Ishikawa (cell line): Measurements from ENCODE around the gene EPHB1.

ENCODE experiments used
- CEBPB ChIP-seq: IDR thresholded peaks from 2 replicates; pipeline ENCODE4 v1.6.1; 2012
- CREB1 ChIP-seq: IDR thresholded peaks from 2 replicates; pipeline ENCODE4 v1.6.1; 2012; ENCODE audit warnings: low read depth
- EGR1 ChIP-seq: IDR thresholded peaks from 2 replicates; pipeline ENCODE4 v1.6.1; 2012
- EP300 ChIP-seq: IDR thresholded peaks from 2 replicates; pipeline ENCODE4 v1.6.1; 2012; ENCODE audit warnings: borderline replicate concordance
- FOXM1 ChIP-seq: IDR thresholded peaks from 2 replicates; pipeline ENCODE4 v1.6.1; 2012; ENCODE audit warnings: low read depth, borderline replicate concordance
- MAX ChIP-seq: IDR thresholded peaks from 2 replicates; pipeline ENCODE4 v1.6.1; 2012
- NFIC ChIP-seq: IDR thresholded peaks from 2 replicates; pipeline ENCODE4 v1.6.1; 2012
- RAD21 ChIP-seq: IDR thresholded peaks from 2 replicates; pipeline ENCODE4 v1.6.1; 2012; ENCODE audit warnings: low read depth
- REST ChIP-seq: IDR thresholded peaks from 2 replicates; pipeline ENCODE4 v1.6.1; 2012; ENCODE audit warnings: low read depth, mild to moderate bottlenecking
- TAF1 ChIP-seq: IDR thresholded peaks from 2 replicates; pipeline ENCODE4 v1.6.1; 2012; ENCODE audit warnings: low read depth, mild to moderate bottlenecking
- TCF12 ChIP-seq: IDR thresholded peaks from 2 replicates; pipeline ENCODE4 v1.6.1; 2012; ENCODE audit warnings: low read depth
- TEAD4 ChIP-seq: IDR thresholded peaks from 2 replicates; pipeline ENCODE4 v1.6.1; 2012
- USF1 ChIP-seq: IDR thresholded peaks from 2 replicates; pipeline ENCODE4 v1.6.1; 2012
- YY1 ChIP-seq: IDR thresholded peaks from 2 replicates; pipeline ENCODE4 v1.6.1; 2012; ENCODE audit warnings: low read depth
- ZBTB7A ChIP-seq: IDR thresholded peaks from 2 replicates; pipeline ENCODE4 v1.6.1; 2012; ENCODE audit warnings: low read depth

The EPHB1 gene

GRCh38 chr3:135263331-135263730, 468.3 kb downstream of the EPHB1 start:
- TF ChIP-seq EGR1 (no peak), ZBTB7A (no peak), MAX (no peak), REST (no peak), CEBPB (no peak), YY1 (no peak), USF1 (no peak)

- TF ChIP-seq USF1 (no peak), TCF12 (no peak), NFIC (no peak), CEBPB (no peak), ZBTB7A (no peak), RAD21 (no peak), TAF1 (no peak), EGR1 (no peak), FOXM1 (no peak), EP300 (no peak), MAX (no peak), CREB1 (no peak), TEAD4 (no peak), REST (no peak), YY1 (no peak)
Measured at GRCh38 chr3:135267487-135267886, 472.4 kb downstream of the EPHB1 start.

- TF ChIP-seq TCF12 (no peak), EP300 (no peak), ZBTB7A (no peak), USF1 (no peak), MAX (no peak), TEAD4 (no peak), FOXM1 (no peak)
Measured at GRCh38 chr3:135268941-135269532, 474.0 kb downstream of the EPHB1 start.

- TF ChIP-seq FOXM1 (no peak), CEBPB (no peak), TCF12 (no peak), TEAD4 (no peak), MAX (no peak), TAF1 (no peak), CREB1 (no peak), REST (no peak), USF1 (no peak), EGR1 (no peak)
Measured at GRCh38 chr3:135271177-135272025, 476.3 kb downstream of the EPHB1 start.
